ENCODE data around the gene GRIA1. TPM values are rescaled to one million over a fixed set of nuclear protein-coding genes. Genes with fewer than 3 reads are reported as not detected.

GRIA1 gene
- total RNA-seq, 4 donors from 2014 or later = 0.63 to 1.2 (median 0.93) TPM

GRCh38 chr5:153807801-153808200 lies 317.3 kb downstream of the GRIA1 start:
- Histone ChIP-seq H3K27me3 (no peaks in the 10 kb centered on the region), H3K27ac (replicated peaks in 1 of 4) (no peak overlapping the region), H3K36me3 (no peaks in the 10 kb centered on the region), H3K4me1 (peaks cover 0 to 4% (median 0%) of the 10 kb centered on the region in 4 donors), H3K9me3 (no peaks in the 10 kb centered on the region), H3K4me3 (no peak overlapping the region)
- DNase-seq (ENCODE audit: extremely low spot score) = no peak
- intact Hi-C loops (cut with DNase I) = no loop called here
- TF ChIP-seq EP300 (IDR thresholded peaks at IDR 0.05) (no peak), CTCF (IDR thresholded peaks at IDR 0.05) (no peak), POLR2A (IDR thresholded peaks at IDR 0.05; ENCODE audit: low read depth) (no peak), POLR2AphosphoS5 (IDR thresholded peaks at IDR 0.05) (no peak)
- WGBS = 44% methylated on average over 2 of the region's 2 CpGs

- Histone ChIP-seq H3K27me3 (no peaks in the 10 kb centered on the region), H3K36me3 (no peaks in the 10 kb centered on the region), H3K9me3 (no peaks in the 10 kb centered on the region), H3K4me3 (no peak overlapping the region), H3K4me1 (peaks cover 0 to 4% (median 0%) of the 10 kb centered on the region in 4 donors), H3K27ac (replicated peaks in 1 of 4) (no peak overlapping the region)
- TF ChIP-seq POLR2AphosphoS5 (IDR thresholded peaks at IDR 0.05) (no peak), POLR2A (IDR thresholded peaks at IDR 0.05; ENCODE audit: low read depth) (no peak), EP300 (IDR thresholded peaks at IDR 0.05) (no peak), CTCF (IDR thresholded peaks at IDR 0.05) (no peak)
- intact Hi-C loops (cut with DNase I) = no loop called here
- no peak for DNase-seq (ENCODE audit: extremely low spot score)
Measured at GRCh38 chr5:153809166-153809565, 318.7 kb downstream of the GRIA1 start.

- H3K4me1 ChIP-seq = peaks cover 0 to 4% (median 0%) of the 10 kb centered on the region in 4 donors
- TF ChIP-seq EP300 (IDR thresholded peaks at IDR 0.05) = no peak
- intact Hi-C loops (cut with DNase I) = no loop called here
Measured at GRCh38 chr5:153813901-153814300, 323.4 kb downstream of the GRIA1 start.

GRCh38 chr5:153816870-153817269 lies 326.4 kb downstream of the GRIA1 start:
- TF ChIP-seq EP300 (IDR thresholded peaks at IDR 0.05) (no peak), POLR2A (IDR thresholded peaks at IDR 0.05; ENCODE audit: low read depth) (no peak), POLR2AphosphoS5 (IDR thresholded peaks at IDR 0.05) (no peak), CTCF (IDR thresholded peaks at IDR 0.05) (no peak)
- Histone ChIP-seq H3K27ac (replicated peaks in 1 of 4) (no peak overlapping the region), H3K4me3 (no peak overlapping the region), H3K9me3 (no peaks in the 10 kb centered on the region), H3K4me1 (no peaks in the 10 kb centered on the region), H3K36me3 (no peaks in the 10 kb centered on the region), H3K27me3 (no peaks in the 10 kb centered on the region)
- DNase-seq (ENCODE audit: extremely low spot score) = no peak
- intact Hi-C loops (cut with DNase I) = no loop called here
- 88% methylated on average over 2 of the region's 2 CpGs for WGBS

More at GRCh38 chr5:153813901-153814300, 323.4 kb downstream of the GRIA1 start:
- WGBS = 76% methylated on average over 4 of the region's 4 CpGs
- H3K27ac ChIP-seq (replicated peaks in 1 of 4) = no peak overlapping the region
- no peak for DNase-seq (ENCODE audit: extremely low spot score)
- H3K4me3 ChIP-seq = no peak overlapping the region
- no peaks in the 10 kb centered on the region for H3K9me3 ChIP-seq
- no peaks in the 10 kb centered on the region for H3K27me3 ChIP-seq
- no peaks in the 10 kb centered on the region for H3K36me3 ChIP-seq

GRCh38 chr5:153818626-153819025 lies 328.2 kb downstream of the GRIA1 start:
- DNase-seq (ENCODE audit: extremely low spot score) = no peak
- Histone ChIP-seq H3K27me3 (no peaks in the 10 kb centered on the region), H3K36me3 (no peaks in the 10 kb centered on the region), H3K4me3 (no peak overlapping the region), H3K4me1 (no peaks in the 10 kb centered on the region), H3K9me3 (no peaks in the 10 kb centered on the region), H3K27ac (replicated peaks in 1 of 4) (no peak overlapping the region)
- intact Hi-C loops (cut with DNase I) = no loop called here
- no peak for TF ChIP-seq POLR2AphosphoS5 (IDR thresholded peaks at IDR 0.05)
- TF ChIP-seq POLR2A (IDR thresholded peaks at IDR 0.05; ENCODE audit: low read depth) = no peak
- no peak for TF ChIP-seq EP300 (IDR thresholded peaks at IDR 0.05)
- no peak for TF ChIP-seq CTCF (IDR thresholded peaks at IDR 0.05)
- 87% methylated on average over 2 of the region's 2 CpGs for WGBS
